Tibial nerve (tissue), 4 donors: ENCODE results near the gene TMEM243.

Source experiments
- CTCF ChIP-seq, 5 experiments: fragments of 200-600 bp in 3 of 5; fragments of 450-650 bp in 2 of 5; sonication (generic) in 3 of 5; IDR thresholded peaks; one replicate each; pipeline ENCODE4 v1.5.1; 2016 to 2019; ENCODE audit warnings: antibody characterized with exemption in 5 of 5, mild to moderate bottlenecking in 3 of 5, moderate library complexity in 2 of 5
- EP300 ChIP-seq, 2 donors: sonication (generic); formaldehyde crosslinking; IDR thresholded peaks; one replicate each; pipeline ENCODE4 v1.6.1; 2017; ENCODE audit warnings: antibody characterized with exemption in 2 of 2, mild to moderate bottlenecking in 1 of 2
- POLR2A ChIP-seq, 2 donors: fragments of 450-650 bp; IDR thresholded peaks; one replicate each; pipeline ENCODE4 v1.6.1; 2017; ENCODE audit warnings: antibody characterized with exemption in 2 of 2, mild to moderate bottlenecking in 2 of 2, moderate library complexity in 2 of 2

- TF ChIP-seq POLR2A (IDR thresholded peaks at IDR 0.05) (no peak), CTCF (IDR thresholded peaks at IDR 0.05) (peak; percentile 32 to 42 (median 40)), EP300 (IDR thresholded peaks at IDR 0.05) (no peak)
Observed at GRCh38 chr7:87148332-87148955, 71.1 kb downstream of the TMEM243 start.
